Measurements from ENCODE around the gene DNAAF9.
"Not testable (repeated sequence)": the region's sequence is repeated elsewhere in the genome, so short reads cannot be mapped to it uniquely, and the experiment has no call there.

DNAAF9 gene

DNA sequence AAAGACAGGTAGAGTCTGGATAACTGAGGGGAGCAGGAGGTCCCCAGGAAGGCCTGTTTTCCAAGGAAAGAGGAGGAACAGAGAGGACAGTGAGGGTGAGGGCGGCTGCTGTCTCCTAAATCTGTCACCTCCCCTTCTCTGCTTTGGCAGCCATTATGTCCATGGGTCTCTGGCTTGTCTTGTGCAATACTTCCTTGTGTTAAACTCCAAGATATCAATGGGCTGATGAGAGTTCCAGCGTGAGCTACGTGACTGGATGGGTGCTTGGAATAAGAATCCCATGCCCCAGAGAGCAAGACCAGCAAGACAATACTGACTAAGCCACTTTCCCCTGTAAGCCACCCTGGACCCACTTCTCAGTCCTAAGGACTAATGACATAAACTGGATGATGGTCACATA is 26.3 kb upstream of the DNAAF9 start:
- Histone ChIP-seq H3K36me3 (ENCODE audit: control insufficient read depth in 5 of 5, insufficient read depth in 5 of 5, low read length in 5 of 5) (no peaks in the 10 kb centered on the region), H3K4me3 (ENCODE audit: low read depth in 1 of 5, low read length in 5 of 5) (no peak overlapping the region), H3K27me3 (ENCODE audit: control insufficient read depth in 5 of 5, insufficient read depth in 4 of 5, low read length in 5 of 5) (no peaks in the 10 kb centered on the region), H3K4me1 (ENCODE audit: control insufficient read depth in 5 of 5, insufficient read depth in 5 of 5, low read length in 5 of 5) (no peaks in the 10 kb centered on the region), H3K9ac (ENCODE audit: low read length in 5 of 5) (no peak overlapping the region), H3K9me3 (ENCODE audit: control insufficient read depth in 5 of 5, low read length in 5 of 5) (no peaks in the 10 kb centered on the region), H3K27ac (ENCODE audit: low read depth, low read length) (no peak overlapping the region)

GRCh38 chr20:3432844-3433243 is 25.4 kb upstream of the DNAAF9 start:
- no peak overlapping the region for H3K4me3 ChIP-seq (ENCODE audit: low read depth in 1 of 5, low read length in 5 of 5)
- H3K36me3 ChIP-seq (ENCODE audit: control insufficient read depth in 5 of 5, insufficient read depth in 5 of 5, low read length in 5 of 5): no peaks in the 10 kb centered on the region
- no peaks in the 10 kb centered on the region for H3K9me3 ChIP-seq (ENCODE audit: control insufficient read depth in 5 of 5, low read length in 5 of 5)
- no peaks in the 10 kb centered on the region for H3K4me1 ChIP-seq (ENCODE audit: control insufficient read depth in 5 of 5, insufficient read depth in 5 of 5, low read length in 5 of 5)
- H3K27ac ChIP-seq (ENCODE audit: low read depth, low read length): no peak overlapping the region
- H3K9ac ChIP-seq (ENCODE audit: low read length in 5 of 5): no peak overlapping the region
- no peaks in the 10 kb centered on the region for H3K27me3 ChIP-seq (ENCODE audit: control insufficient read depth in 5 of 5, insufficient read depth in 4 of 5, low read length in 5 of 5)

DNA sequence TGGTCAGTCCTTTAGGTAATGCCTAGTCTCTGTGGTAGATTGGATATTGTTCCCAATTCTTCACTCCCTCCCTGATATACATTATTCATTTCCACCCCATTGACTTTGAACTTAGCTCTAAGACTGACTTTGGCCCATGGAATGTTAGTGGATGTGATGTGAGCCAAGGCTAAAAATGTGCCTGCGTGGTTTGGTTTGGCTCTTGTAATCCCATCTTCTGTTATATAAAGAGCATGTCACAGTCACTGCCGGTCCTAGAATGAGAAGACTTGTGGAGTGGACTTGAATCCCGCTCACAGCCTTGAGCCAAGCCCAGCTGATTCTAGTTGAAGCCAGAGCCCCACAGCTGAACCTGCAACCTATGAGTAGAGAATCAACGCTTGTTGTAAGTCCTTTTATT is 23.6 kb upstream of the DNAAF9 start:
- Histone ChIP-seq H3K9ac (ENCODE audit: low read length in 5 of 5) (no peak overlapping the region), H3K4me3 (ENCODE audit: low read depth in 1 of 5, low read length in 5 of 5) (no peak overlapping the region), H3K27ac (ENCODE audit: low read depth, low read length) (no peak overlapping the region), H3K9me3 (ENCODE audit: control insufficient read depth in 5 of 5, low read length in 5 of 5) (no peaks in the 10 kb centered on the region), H3K36me3 (ENCODE audit: control insufficient read depth in 5 of 5, insufficient read depth in 5 of 5, low read length in 5 of 5) (no peaks in the 10 kb centered on the region), H3K27me3 (ENCODE audit: control insufficient read depth in 5 of 5, insufficient read depth in 4 of 5, low read length in 5 of 5) (no peaks in the 10 kb centered on the region), H3K4me1 (ENCODE audit: control insufficient read depth in 5 of 5, insufficient read depth in 5 of 5, low read length in 5 of 5) (no peaks in the 10 kb centered on the region)

DNA sequence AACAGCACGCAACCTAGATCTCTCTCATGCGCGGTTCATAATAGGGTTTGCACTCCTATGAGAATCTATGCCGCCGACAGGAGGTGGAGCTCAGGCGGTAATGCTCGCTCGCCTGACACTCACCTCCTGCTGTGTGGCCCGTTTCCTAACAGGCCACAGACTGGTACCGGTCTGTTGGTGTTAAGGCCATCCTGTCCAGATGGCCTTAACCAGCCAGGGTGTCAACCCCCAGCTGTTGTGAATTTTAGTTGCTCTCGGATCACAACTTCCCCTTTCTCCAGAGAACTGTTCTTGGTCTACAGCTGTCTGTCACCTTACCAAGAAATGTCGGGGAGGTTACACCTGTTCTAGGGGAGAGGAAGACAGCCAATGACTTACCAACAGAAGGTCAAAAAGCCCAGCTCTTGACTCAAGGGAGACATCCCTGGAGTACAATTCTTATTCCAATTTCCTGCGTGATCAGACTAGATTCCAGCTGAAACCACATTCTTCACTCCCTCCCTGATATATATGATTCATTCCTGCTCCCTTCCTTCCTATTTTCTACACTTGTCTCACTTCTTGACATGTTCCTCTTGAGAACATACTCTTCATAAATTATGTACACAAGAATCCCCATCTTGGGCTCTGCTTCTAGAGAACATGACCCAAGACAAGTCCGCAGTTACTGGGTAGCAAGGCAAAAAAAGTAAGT is 23.1 kb upstream of the DNAAF9 start:
- no peak overlapping the region for H3K9ac ChIP-seq (ENCODE audit: low read length in 5 of 5)
- H3K4me1 ChIP-seq (ENCODE audit: control insufficient read depth in 5 of 5, insufficient read depth in 5 of 5, low read length in 5 of 5): no peaks in the 10 kb centered on the region
- no peak overlapping the region for H3K4me3 ChIP-seq (ENCODE audit: low read depth in 1 of 5, low read length in 5 of 5)
- H3K27me3 ChIP-seq (ENCODE audit: control insufficient read depth in 5 of 5, insufficient read depth in 4 of 5, low read length in 5 of 5): no peaks in the 10 kb centered on the region
- H3K9me3 ChIP-seq (ENCODE audit: control insufficient read depth in 5 of 5, low read length in 5 of 5): no peaks in the 10 kb centered on the region
- no peak overlapping the region for H3K27ac ChIP-seq (ENCODE audit: low read depth, low read length)
- H3K36me3 ChIP-seq (ENCODE audit: control insufficient read depth in 5 of 5, insufficient read depth in 5 of 5, low read length in 5 of 5): no peaks in the 10 kb centered on the region

DNA sequence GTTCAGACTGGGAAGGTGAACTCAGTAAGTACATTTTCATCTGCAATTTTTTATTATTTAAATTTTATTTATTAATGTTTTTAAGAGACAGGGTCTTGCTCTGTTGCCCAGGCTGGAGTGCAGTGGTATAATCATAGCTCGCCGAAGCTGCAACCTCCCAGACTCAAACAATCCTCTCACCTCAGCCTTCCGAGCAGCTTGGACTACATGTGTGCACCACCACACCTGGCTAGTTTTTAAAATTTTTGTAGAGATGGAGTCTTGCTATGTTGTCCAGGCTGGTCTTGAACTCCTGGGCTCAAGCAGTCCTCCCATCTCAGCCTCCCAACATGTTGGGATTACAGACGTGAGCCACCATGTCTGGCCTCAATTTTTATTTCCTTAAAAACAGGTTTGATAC is 19.3 kb upstream of the DNAAF9 start:
- not testable (repeated sequence) for H3K9ac ChIP-seq (ENCODE audit: low read length in 5 of 5); H3K4me1 ChIP-seq (ENCODE audit: control insufficient read depth in 5 of 5, insufficient read depth in 5 of 5, low read length in 5 of 5)

GRCh38 chr20:3423126-3423525 is 15.7 kb upstream of the DNAAF9 start:
- Histone ChIP-seq H3K4me3 (ENCODE audit: low read depth in 1 of 5, low read length in 5 of 5) (no peak overlapping the region), H3K27me3 (ENCODE audit: control insufficient read depth in 5 of 5, insufficient read depth in 4 of 5, low read length in 5 of 5) (no peaks in the 10 kb centered on the region), H3K4me1 (ENCODE audit: control insufficient read depth in 5 of 5, insufficient read depth in 5 of 5, low read length in 5 of 5) (peaks cover 0 to 2% (median 0%) of the 10 kb centered on the region in 5 donors), H3K9ac (ENCODE audit: low read length in 5 of 5) (no peak overlapping the region), H3K9me3 (ENCODE audit: control insufficient read depth in 5 of 5, low read length in 5 of 5) (no peaks in the 10 kb centered on the region), H3K36me3 (ENCODE audit: control insufficient read depth in 5 of 5, insufficient read depth in 5 of 5, low read length in 5 of 5) (no peaks in the 10 kb centered on the region), H3K27ac (ENCODE audit: low read depth, low read length) (no peak overlapping the region)

More for the DNA sequence above, 19.3 kb upstream of the DNAAF9 start:
- not testable (repeated sequence) for H3K27me3 ChIP-seq (ENCODE audit: control insufficient read depth in 5 of 5, insufficient read depth in 4 of 5, low read length in 5 of 5); H3K36me3 ChIP-seq (ENCODE audit: control insufficient read depth in 5 of 5, insufficient read depth in 5 of 5, low read length in 5 of 5); H3K4me3 ChIP-seq (ENCODE audit: low read depth in 1 of 5, low read length in 5 of 5); H3K27ac ChIP-seq (ENCODE audit: low read depth, low read length); H3K9me3 ChIP-seq (ENCODE audit: control insufficient read depth in 5 of 5, low read length in 5 of 5)

GRCh38 chr20:3421985-3422384 is 14.5 kb upstream of the DNAAF9 start:
- Histone ChIP-seq H3K36me3 (ENCODE audit: control insufficient read depth in 5 of 5, insufficient read depth in 5 of 5, low read length in 5 of 5) (no peaks in the 10 kb centered on the region), H3K4me3 (ENCODE audit: low read depth in 1 of 5, low read length in 5 of 5) (no peak overlapping the region), H3K4me1 (ENCODE audit: control insufficient read depth in 5 of 5, insufficient read depth in 5 of 5, low read length in 5 of 5) (peaks cover 0 to 2% (median 0%) of the 10 kb centered on the region in 5 donors), H3K27ac (ENCODE audit: low read depth, low read length) (no peak overlapping the region), H3K27me3 (ENCODE audit: control insufficient read depth in 5 of 5, insufficient read depth in 4 of 5, low read length in 5 of 5) (no peaks in the 10 kb centered on the region), H3K9me3 (ENCODE audit: control insufficient read depth in 5 of 5, low read length in 5 of 5) (no peaks in the 10 kb centered on the region), H3K9ac (ENCODE audit: low read length in 5 of 5) (no peak overlapping the region)

GRCh38 chr20:3420211-3420707 is 12.8 kb upstream of the DNAAF9 start:
- H3K27ac ChIP-seq (ENCODE audit: low read depth, low read length): no peak overlapping the region
- H3K4me3 ChIP-seq (ENCODE audit: low read depth in 1 of 5, low read length in 5 of 5): no peak overlapping the region
- no peak overlapping the region for H3K9ac ChIP-seq (ENCODE audit: low read length in 5 of 5)
- peaks cover 0 to 2% (median 0%) of the 10 kb centered on the region in 5 donors for H3K4me1 ChIP-seq (ENCODE audit: control insufficient read depth in 5 of 5, insufficient read depth in 5 of 5, low read length in 5 of 5)
- no peaks in the 10 kb centered on the region for H3K27me3 ChIP-seq (ENCODE audit: control insufficient read depth in 5 of 5, insufficient read depth in 4 of 5, low read length in 5 of 5)
- no peaks in the 10 kb centered on the region for H3K36me3 ChIP-seq (ENCODE audit: control insufficient read depth in 5 of 5, insufficient read depth in 5 of 5, low read length in 5 of 5)
- no peaks in the 10 kb centered on the region for H3K9me3 ChIP-seq (ENCODE audit: control insufficient read depth in 5 of 5, low read length in 5 of 5)

DNA sequence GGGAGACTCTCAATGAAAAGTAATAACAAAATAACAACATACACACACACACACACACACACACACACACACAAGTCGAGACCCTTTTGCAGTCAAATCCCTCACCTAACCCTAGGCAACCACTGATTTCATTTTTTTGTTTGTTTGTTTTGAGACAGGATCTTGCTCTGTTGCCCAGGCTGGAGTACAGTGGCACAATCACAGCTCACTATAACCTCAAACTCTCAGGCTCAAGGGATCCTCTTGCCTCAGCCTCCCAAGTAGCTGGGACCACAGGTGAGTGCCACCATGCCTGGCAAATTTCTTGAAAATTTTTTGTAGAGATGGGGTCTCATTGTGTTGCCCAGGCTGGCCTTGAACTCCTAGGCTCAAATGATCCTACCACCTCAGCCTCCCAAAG is 10.7 kb upstream of the DNAAF9 start:
- not testable (repeated sequence) for H3K27ac ChIP-seq (ENCODE audit: low read depth, low read length); H3K4me3 ChIP-seq (ENCODE audit: low read depth in 1 of 5, low read length in 5 of 5); H3K4me1 ChIP-seq (ENCODE audit: control insufficient read depth in 5 of 5, insufficient read depth in 5 of 5, low read length in 5 of 5); H3K27me3 ChIP-seq (ENCODE audit: control insufficient read depth in 5 of 5, insufficient read depth in 4 of 5, low read length in 5 of 5); H3K36me3 ChIP-seq (ENCODE audit: control insufficient read depth in 5 of 5, insufficient read depth in 5 of 5, low read length in 5 of 5); H3K9ac ChIP-seq (ENCODE audit: low read length in 5 of 5); H3K9me3 ChIP-seq (ENCODE audit: control insufficient read depth in 5 of 5, low read length in 5 of 5)

GRCh38 chr20:3414122-3414521 is 6.7 kb upstream of the DNAAF9 start:
- no peaks in the 10 kb centered on the region for H3K27me3 ChIP-seq (ENCODE audit: control insufficient read depth in 5 of 5, insufficient read depth in 4 of 5, low read length in 5 of 5)
- no peaks in the 10 kb centered on the region for H3K9me3 ChIP-seq (ENCODE audit: control insufficient read depth in 5 of 5, low read length in 5 of 5)
- H3K27ac ChIP-seq (ENCODE audit: low read depth, low read length): no peak overlapping the region
- H3K4me1 ChIP-seq (ENCODE audit: control insufficient read depth in 5 of 5, insufficient read depth in 5 of 5, low read length in 5 of 5): peaks cover 0 to 2% (median 0%) of the 10 kb centered on the region in 5 donors
- H3K4me3 ChIP-seq (ENCODE audit: low read depth in 1 of 5, low read length in 5 of 5): no peak overlapping the region
- H3K36me3 ChIP-seq (ENCODE audit: control insufficient read depth in 5 of 5, insufficient read depth in 5 of 5, low read length in 5 of 5): no peaks in the 10 kb centered on the region
- H3K9ac ChIP-seq (ENCODE audit: low read length in 5 of 5): no peak overlapping the region

Data from subcutaneous abdominal adipose tissue (tissue), 5 donors.